ENCODE results near the gene ZNRF2. TPM values are rescaled to one million over a fixed set of nuclear protein-coding genes. Genes with fewer than 3 reads are reported as not detected.

ZNRF2 gene
- total RNA-seq, 3 donors from 2014 or later = 34.0 to 53.3 (median 40.5) TPM

DNA sequence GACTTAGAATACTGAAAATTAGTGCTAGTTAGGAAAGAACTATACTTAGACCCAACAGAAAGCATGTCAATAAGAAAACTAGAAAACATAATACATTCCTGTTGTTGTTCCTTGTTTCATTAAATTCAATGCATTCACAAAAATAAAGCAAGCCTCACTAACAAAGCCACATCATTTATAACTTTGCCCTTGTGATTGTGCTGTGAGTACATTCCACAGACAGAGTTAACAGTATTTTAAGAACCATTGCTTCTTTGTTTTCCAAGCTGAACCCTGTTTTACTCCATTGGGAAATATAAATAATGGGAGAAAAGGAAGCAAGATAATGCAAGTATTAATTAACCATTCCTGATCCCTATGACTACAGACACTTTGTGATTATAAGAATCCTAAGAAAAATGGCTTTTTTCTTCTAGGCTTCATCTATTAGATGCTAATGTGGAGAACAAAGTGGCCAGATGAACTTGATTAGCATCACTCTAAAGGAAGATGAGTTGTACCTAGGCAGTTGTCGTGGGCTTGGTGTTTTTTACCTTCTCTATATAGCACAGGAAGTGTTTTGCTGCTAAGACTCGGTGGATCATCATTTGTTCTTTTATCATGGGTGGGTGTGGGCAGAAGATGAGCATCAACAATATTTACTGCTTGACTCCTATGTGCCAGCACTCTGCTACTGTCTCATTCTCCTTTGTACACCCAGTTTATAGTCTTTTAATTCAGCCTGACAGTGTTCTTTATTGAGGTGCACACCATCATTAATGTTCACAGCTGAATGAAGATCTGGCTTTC lies 34.2 kb upstream of the ZNRF2 start:
- DNase-seq (no peak), ATAC-seq (no peak)
- TF ChIP-seq, protein P1, sequence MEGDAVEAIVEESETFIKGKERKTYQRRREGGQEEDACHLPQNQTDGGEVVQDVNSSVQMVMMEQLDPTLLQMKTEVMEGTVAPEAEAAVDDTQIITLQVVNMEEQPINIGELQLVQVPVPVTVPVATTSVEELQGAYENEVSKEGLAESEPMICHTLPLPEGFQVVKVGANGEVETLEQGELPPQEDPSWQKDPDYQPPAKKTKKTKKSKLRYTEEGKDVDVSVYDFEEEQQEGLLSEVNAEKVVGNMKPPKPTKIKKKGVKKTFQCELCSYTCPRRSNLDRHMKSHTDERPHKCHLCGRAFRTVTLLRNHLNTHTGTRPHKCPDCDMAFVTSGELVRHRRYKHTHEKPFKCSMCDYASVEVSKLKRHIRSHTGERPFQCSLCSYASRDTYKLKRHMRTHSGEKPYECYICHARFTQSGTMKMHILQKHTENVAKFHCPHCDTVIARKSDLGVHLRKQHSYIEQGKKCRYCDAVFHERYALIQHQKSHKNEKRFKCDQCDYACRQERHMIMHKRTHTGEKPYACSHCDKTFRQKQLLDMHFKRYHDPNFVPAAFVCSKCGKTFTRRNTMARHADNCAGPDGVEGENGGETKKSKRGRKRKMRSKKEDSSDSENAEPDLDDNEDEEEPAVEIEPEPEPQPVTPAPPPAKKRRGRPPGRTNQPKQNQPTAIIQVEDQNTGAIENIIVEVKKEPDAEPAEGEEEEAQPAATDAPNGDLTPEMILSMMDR (IDR thresholded peaks at IDR 0.05) = no peak
- Histone ChIP-seq H3K4me1 (ENCODE audit: low read depth) (peaks cover 26% of the 10 kb centered on the region), H3K36me3 (ENCODE audit: low read depth) (no peaks in the 10 kb centered on the region), H3K4me3 (no peak overlapping the region), H3K9me3 (no peaks in the 10 kb centered on the region)
- intact Hi-C loops (cut with DNase I, micrococcal nuclease) = no loop called here

DNA sequence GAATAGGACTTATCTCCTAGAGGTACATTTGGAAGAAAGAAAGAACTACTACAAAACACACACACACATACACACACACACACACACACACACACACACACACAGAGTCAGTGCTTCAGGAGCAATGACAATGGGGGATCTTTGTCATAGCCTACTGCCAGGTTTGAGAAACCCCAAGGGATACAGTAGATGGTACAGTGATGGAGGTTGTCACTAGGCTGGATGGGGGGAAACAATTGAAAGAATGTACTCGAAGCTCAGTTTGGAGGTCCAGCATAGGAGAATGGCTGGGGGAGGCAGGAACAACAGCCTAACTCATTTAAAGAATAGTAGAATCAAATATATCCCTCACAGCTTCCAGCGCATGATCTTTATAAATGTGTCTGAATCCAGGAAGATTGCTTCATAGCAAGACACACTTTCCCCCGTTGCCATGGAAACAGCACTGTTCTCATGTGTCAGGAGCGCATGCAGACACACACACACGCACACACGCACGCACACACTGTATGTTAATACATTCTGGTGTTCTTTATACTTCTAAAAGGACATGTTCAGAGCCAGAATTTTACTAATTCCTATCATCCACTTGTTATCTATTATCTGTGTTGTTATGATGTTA lies 32.6 kb upstream of the ZNRF2 start:
- intact Hi-C loops (cut with DNase I, micrococcal nuclease) = no loop called here
- TF ChIP-seq, protein P1 (IDR thresholded peaks at IDR 0.05) = no peak
- ATAC-seq (no peak), DNase-seq (no peak)
- Histone ChIP-seq H3K4me3 (no peak overlapping the region), H3K9me3 (no peaks in the 10 kb centered on the region), H3K36me3 (ENCODE audit: low read depth) (no peaks in the 10 kb centered on the region), H3K4me1 (ENCODE audit: low read depth) (peaks cover 39% of the 10 kb centered on the region)

DNA sequence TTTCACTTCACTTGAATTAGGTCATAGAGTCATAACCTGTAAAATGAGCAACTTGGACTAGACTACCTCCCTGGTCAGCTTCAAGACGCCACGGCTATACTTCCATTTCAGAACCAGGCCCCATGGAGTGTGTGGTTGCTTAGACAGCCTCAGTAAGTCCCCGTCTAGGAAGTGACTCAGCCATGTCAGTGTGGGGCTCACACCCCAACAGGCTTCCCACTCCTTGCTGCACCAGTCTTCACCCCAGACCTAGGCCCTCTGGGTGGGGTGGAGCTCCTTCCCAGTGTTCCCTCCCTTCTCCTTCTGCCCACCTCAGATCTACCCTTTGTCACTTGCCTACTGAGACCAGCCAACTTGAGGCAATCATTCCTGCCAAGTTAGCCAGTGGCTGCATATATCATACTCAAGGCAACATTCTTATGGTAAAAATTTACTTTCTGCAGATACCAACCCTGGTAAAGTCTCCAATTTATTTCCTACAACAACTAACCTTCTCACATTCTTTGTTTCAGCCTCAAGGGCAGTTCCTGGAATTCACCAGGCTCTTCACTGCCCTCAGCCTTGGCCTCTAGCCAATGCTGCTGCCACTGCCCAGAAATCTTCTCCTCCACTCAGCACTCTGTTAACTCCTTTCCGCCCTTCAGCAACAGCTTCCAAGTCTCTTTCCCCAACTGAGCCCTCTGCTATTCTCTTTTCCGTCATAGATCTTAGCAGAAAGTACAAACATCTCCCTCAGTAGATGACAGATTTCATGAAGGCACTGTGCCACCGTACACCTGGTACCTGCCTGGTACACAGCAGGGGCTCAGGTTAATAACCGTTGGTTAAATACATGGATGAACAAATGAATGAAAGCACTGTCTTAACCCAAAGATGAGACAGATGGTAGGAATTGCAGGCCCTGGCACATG lies 31.3 kb upstream of the ZNRF2 start:
- ATAC-seq = peak; percentile 56
- TF ChIP-seq, protein P1 (IDR thresholded peaks at IDR 0.05) = no peak
- no peaks in the 10 kb centered on the region for H3K9me3 ChIP-seq
- no peaks in the 10 kb centered on the region for H3K36me3 ChIP-seq (ENCODE audit: low read depth)
- intact Hi-C loops (cut with DNase I, micrococcal nuclease) = no loop called here
- no peak overlapping the region for H3K4me3 ChIP-seq
- DNase-seq = peak; percentile 70 to 73 (median 70)
- peaks cover 42% of the 10 kb centered on the region for H3K4me1 ChIP-seq (ENCODE audit: low read depth)

DNA sequence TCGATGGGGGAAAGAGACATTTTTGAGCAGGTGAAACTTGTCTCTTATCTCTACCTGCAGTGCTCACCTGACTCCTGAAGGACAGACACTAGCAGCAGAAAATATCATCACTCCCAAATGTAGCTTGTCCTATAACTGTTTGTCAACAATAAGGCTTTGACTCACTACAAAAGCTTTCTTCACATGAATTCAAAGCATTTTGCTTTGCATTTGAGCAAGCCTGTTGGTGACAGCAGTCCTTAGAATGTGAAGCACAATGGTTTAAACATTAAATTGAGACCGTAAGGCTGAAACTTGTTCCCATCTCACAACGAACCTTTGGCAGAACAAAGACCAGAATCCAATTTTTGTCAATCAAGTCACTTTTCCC lies 30.6 kb upstream of the ZNRF2 start:
- ATAC-seq = peak; percentile 1
- H3K4me3 ChIP-seq = no peak overlapping the region
- DNase-seq = no peak
- peaks cover 42% of the 10 kb centered on the region for H3K4me1 ChIP-seq (ENCODE audit: low read depth)
- no peaks in the 10 kb centered on the region for H3K36me3 ChIP-seq (ENCODE audit: low read depth)
- TF ChIP-seq, protein P1 (IDR thresholded peaks at IDR 0.05) = no peak
- H3K9me3 ChIP-seq = no peaks in the 10 kb centered on the region
- intact Hi-C loops (cut with DNase I, micrococcal nuclease) = no loop called here

DNA sequence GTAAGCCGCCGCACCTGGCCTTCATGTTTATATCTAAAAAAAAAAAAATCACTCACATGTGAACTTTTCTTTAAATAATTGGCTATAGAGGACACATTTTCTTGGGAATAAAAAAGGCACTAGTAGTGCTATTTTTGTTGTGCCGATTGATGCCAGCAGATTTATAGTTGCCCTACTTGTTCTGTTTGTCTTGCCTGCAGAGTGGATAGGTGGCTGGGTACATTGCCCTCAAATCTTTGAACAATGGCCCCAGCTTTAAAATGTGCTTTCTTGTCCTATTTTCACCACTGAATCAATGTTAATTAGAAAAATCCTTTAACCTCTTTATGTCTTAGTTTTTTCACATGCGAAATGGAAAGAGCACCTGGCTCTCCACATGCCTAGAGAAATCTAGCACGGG lies 30.1 kb upstream of the ZNRF2 start:
- Histone ChIP-seq H3K4me3 (no peak overlapping the region), H3K4me1 (ENCODE audit: low read depth) (peaks cover 42% of the 10 kb centered on the region), H3K9me3 (no peaks in the 10 kb centered on the region), H3K36me3 (ENCODE audit: low read depth) (no peaks in the 10 kb centered on the region)
- ATAC-seq (no peak), DNase-seq (no peak)
- intact Hi-C loops (cut with DNase I, micrococcal nuclease) = no loop called here
- TF ChIP-seq, protein P1 (IDR thresholded peaks at IDR 0.05) = no peak
